KBM-7 (cell line): ENCODE measurements around the gene PAPPA2.
A peak's percentile ranks its signal among the peaks of the same experiment; 100 is the strongest.

Experiments used
- DNase-seq: peaks from one replicate; pipeline ENCODE4 v3.0.0-alpha.2; 2015
- in situ Hi-C: fragments of 300-500 bp; cut with MboI; formaldehyde crosslinking; loops from 2 replicates; pipeline ENCODE4 v1.14.3; 2020; ENCODE audit warnings: low sequenced_read_pairs, low pct_unique_long_range_greater_than_20kb, mixed read lengths

PAPPA2 gene

DNA sequence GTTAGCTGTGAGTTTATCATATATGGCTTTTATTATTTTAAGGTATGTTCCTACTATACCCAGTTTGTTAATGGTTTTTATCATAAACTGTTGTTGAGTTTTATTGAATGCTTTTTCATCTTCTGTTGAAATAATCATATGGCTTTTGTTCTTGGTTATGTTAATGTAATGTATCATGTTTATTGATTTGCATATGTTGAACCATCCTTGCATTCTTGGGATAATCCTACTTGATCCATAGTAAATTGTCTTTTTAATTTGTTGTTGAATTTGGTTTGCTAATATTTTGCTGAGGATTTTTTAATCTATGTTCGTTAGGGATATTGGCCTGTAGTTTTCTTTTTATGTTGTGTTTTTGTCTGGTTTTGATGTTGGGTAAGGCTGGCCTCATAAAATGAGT, 185.6 kb downstream of the PAPPA2 start:
- no peak for DNase-seq
- in situ Hi-C loops: no loop called here

DNA sequence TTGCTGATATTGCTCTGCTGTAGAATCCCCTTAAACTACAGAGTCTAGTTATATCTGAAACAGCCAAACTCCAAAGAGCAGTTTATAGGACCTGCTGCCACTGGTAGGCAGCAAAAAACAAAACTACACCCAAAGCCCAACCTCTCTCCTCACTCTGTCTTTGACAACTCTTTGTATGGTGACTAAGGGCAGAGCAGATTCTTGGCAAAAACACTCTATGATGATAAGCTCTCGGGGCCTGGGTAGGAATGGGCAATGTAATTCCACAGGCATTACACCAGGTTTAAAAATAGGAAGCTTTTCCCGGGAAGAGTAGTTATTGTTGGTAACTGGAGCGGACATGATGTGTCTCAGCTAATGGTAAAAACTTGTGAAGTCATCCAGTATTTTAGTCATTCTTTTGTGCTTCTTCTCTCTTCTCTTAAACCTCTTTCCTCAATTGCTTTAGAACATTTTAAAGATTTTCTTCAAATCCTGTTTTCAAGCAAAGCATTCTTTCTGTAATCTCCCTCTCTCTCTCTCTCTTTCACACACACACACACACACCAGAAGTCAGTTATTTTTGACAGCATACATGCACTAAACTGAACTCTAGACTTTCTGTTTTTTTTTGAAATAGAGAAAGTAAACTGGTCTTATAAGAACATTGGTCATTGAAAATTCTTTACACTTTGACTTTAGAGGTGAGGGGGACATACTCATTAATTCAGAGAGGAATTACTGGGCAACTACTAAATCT, 193.5 kb downstream of the PAPPA2 start:
- in situ Hi-C loops: no loop called here
- DNase-seq: no peak

DNA sequence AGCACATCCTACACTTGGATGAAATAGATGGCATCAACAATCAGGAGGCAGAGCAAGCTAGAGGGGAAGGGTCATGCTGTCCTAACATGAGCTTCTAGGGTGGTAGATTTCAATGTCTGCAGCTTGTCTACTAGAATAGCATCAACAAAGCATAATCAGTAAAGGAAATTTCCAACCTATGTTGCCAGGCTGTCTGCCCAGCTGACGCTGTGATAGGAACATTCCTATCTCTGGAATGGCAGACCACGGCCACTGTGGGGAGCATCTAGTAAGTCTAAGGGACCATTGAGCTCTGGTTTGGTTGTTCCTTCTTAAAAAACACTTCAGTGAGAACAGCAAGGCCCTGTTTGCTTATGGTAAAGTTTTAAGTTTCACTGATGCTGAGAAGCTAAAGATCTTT, 206.8 kb downstream of the PAPPA2 start:
- in situ Hi-C loops: no loop called here
- no peak for DNase-seq

DNA sequence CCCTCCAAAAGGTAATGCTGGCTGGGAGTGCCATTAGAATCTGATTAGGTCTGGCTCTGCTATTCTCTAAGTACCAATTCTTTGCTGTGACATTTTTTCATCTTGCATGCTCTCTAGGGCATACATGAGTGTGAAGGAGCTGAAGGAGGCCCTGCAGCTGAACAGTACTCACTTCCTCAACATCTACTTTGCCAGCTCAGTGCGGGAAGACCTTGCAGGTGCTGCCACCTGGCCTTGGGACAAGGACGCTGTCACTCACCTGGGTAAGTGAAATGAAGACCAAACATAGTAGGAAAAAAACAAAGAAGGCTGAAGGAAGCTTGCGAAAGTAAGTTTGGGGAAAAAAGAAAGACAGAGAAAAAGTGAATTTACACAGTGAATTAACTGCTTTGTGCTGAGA, 207.9 kb downstream of the PAPPA2 start:
- DNase-seq: no peak
- in situ Hi-C loops: no loop called here

DNA sequence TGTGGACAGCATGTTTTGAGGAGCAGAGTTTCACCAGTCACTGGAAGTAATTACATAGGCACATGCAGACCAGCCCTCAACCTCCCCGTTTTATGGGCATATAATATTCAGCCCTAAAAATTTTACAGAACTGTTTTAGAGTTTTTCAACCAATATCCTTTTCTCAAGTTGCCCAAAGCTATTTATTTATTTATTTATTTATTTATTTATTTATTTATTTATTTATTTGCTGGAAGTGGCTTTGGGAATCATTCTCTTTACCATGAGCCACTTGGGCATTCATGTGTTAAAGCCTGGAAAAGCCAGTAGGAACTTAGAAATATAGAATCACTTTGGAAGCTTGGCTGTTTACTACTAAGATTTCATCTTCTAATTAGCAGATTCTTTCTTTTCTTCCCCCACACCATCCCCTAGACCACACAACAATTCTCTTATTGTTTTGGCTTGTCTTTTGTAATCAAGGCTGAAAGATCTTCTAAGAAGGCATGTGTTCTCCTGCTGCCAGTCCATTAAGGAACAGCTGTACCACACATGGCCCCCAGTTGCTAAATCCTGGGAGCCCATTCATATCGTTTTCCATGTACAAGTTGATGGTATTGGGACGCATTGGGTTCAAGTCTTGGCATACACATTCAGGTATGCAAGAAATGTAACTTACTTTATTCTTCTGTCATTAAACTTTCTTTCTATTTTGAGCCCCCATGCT, 220.0 kb downstream of the PAPPA2 start:
- no peak for DNase-seq
- in situ Hi-C loops: no loop called here

DNA sequence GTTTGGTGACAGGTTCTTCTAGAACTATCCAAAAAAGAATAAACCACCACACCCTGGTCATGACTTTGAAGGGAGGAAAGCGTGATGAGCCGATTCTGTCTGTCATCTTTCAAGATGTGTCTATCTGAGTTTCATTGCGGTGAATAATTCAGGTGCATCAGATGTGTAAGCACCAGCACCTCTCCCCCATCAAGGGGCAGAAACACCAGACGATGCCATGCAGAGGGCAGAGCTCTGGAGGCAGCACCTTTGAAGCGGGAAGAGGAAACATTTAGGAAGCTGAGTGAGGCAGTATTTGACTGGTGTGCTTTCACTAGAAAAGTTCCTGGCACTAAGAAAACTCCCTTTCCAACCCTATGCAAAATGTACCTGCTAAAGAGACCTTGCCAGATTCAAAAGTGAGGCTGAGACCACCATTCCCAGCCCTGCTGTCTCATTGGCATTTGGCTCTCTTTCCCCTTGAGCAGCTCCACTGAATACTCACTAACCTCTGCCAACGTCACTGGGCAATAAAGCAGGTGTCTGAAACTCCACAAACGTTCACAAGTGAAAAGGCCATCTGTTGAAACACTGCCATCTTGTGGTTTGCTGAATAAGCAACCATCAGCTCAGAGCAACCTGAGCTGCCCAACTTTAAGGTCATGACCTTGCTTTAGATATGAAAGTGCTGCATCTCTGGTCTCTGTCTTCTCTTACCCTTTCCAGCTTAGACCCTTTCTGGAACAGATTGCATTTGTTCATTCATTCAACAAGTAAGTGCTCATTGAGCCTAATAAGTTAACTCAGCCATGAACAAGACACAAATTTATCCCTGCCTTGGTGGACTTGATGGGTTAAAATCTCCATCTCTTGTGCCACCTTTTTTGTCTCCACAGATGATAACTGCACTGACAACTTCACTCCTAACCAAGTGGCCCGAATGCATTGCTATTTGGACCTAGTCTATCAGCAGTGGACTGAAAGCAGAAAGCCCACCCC, 228.6 kb downstream of the PAPPA2 start:
- DNase-seq: peak; percentile 43
- in situ Hi-C loops: no loop called here

DNA sequence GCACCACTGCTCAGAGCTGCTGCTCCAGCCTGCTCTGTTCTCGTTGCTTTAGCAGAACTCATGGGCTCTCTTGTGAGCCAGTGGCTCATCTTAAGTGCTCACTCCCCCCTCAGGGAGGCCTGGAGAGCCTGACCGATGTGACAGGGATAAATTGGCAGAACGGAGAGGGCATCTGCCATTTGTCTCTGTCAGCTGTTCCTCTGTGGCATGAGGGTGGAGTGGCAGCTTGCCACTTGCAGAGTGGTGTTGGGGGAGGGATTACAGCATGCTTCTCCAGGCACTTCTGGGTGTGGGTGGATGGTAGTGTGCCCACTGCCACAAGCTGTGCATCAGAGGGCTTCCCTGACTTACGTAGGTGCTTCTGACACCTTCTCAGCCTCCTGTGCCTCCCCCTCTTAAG, 229.5 kb downstream of the PAPPA2 start:
- no peak for DNase-seq
- in situ Hi-C loops: no loop called here

DNA sequence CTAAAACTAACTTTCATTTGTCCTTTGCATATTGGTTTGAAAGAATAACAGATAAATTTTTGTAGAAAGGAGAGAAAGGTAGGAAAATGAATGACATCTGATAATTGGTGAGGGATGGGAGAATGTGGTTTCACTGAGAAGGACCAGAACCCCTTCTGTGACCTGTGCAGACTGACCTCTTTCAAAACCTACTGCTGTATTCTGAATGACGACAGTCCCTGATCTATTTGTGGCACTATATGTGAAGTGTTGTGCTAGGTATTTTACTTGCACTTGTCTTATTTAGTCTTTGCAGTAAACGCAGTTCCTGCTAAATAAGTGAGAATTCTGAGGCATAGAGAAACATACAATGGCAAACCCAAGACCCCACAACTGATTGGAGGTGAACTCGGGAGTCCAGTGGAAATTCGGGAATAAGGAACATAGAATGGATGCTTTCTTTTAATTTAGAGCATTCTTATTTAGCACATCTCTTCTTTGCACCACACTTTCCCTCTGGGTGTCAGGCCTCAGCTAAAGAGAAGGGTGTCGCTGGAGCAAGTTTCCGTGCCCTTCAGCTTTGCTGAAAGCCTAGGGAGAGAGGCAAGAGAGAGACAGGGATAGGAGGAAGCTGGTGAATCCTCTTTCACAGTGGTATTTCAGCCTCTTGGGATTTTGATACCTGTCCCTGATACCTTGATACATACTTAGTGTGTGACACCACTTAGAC, 230.2 kb downstream of the PAPPA2 start:
- DNase-seq: no peak
- in situ Hi-C loops: no loop called here

DNA sequence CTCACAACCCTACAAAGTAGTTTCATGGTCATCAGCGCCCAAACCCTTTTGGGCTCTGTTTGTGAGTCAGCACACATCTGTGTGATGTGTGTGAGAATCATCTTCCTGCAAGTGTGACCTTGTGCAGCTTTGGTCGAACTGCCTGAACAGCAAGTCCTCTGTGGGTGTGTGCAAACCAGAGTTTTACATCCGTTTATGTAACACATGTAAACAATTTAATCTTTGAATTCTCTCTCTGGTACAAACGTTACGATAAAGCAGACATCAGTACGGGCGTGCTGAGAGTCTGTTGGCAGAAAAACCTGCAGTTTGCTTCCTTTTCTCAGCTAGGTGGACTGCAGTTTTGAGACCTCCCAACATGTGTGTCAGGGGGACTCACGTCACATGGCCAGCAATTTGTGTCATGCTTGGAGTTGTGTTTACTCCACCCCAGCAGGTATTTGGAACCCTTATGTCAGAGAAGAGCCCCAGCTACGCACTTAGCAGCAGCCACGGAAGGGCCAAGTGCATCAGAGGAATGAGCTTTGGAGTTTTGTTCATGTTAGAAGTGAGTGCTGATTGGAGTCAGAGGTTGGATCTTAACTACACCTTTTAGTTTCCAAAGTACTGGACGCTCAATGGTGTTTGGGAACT, 230.8 kb downstream of the PAPPA2 start:
- in situ Hi-C loops: no loop called here
- no peak for DNase-seq

DNA sequence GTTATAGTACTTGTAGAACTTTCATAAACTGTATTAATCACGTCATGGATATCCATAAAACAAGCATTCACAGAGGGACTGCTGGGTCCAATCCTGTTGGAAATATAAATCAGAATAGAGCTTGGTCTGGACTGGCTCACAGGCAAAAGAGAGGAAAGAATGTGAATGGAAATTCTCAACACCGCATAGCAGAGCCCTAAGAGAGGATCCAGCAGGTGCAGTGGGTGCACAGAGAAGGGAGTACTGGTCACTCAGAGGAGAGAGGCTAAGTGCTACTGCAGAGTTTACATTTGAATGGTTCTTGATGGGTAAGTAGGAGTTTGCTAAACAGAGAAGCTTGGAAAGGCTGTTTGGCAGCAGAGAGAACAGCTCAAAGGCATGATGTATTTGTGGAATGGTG, 231.7 kb downstream of the PAPPA2 start:
- in situ Hi-C loops: no loop called here
- DNase-seq: no peak

DNA sequence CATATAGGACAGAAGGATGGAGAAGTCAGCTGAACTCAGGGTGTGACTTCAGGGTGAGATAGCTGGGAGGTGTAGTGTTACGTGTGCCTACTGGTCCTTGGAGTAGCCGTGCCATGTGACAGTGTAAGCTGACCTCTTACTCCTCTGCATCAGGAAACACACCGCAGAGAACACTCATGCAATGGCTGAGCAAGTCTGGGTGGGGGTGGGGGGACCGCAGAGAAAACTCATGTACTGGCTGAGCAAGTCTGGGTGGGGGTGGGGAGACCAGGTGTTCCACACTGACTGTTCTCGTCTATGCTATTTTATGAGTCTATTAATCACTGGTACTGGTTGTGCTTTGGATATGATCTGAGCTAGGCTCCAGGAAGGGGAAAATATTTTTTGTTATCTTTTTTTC, 233.1 kb downstream of the PAPPA2 start:
- no peak for DNase-seq
- in situ Hi-C loops: no loop called here

DNA sequence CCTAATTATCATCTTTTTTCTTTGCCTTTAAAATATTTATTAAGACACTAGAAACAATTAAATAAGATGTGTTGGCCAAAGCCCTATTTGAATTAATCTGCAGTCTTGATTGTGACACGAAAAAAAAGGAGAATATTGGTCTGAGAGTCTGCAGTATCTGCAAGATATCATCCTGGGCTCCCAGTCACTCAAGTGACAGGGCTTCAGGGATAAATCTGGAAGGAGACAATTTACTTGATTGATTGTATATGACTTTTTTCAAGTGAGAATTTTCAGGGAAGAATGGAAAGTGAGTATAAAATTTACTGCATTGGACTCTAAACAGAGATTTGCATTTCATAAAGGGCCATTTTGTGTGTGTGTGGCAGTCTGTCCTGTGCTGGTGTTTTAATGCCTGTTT, 233.7 kb downstream of the PAPPA2 start:
- DNase-seq: no peak
- in situ Hi-C loops: no loop called here

DNA sequence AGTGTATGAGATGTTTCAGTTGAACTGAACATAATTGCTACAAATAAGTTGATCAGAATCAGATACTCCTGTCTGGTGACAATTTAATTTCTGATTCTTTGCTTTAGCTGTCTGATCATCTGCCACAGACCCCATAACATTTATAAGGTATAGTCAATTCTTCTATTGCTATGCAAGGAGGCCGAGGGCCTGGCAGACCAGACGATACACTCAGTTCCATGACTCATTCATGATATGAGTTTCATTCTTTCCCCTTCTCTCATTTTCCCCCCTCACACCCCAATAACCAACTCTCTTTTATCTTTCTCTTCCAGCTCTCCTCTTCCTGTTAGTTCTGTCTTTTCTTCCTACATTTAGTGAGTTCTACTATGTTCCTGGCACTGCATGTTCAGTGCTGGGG, 236.8 kb downstream of the PAPPA2 start:
- in situ Hi-C loops: no loop called here
- DNase-seq: no peak

DNA sequence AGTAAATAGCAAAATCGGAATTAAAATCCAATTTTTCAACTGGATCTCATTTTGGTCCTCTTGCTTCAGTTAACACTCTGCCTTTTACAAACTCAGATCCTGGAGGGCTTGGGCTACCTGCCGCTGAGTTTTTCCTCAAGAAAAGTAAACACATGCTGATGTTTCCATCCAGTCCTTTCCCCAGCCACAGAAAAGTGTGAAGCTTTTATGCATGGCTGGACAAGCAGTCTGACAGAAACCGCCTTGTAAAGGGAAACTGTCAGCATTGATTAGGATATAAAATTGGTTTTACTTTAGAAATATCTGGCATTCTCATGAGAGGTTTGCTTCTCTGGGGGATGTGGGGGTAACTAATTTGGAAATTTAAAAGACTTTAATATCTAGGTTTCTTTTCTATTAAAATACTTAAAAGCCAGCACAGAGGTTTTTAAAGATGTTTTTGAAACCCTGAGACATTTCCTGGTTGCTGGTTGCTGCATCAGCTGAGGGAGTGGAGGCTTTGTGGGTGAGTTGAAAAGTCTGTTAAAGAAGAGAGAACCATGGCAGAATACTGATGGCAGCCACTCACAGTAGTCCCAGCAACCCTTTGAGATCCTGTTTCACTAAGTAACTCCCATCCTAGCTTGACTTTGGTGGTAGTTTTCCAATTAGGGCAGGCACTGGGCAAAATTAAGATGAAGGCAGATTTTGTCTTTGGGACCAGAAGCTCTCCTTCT, 238.3 kb downstream of the PAPPA2 start:
- DNase-seq: no peak

DNA sequence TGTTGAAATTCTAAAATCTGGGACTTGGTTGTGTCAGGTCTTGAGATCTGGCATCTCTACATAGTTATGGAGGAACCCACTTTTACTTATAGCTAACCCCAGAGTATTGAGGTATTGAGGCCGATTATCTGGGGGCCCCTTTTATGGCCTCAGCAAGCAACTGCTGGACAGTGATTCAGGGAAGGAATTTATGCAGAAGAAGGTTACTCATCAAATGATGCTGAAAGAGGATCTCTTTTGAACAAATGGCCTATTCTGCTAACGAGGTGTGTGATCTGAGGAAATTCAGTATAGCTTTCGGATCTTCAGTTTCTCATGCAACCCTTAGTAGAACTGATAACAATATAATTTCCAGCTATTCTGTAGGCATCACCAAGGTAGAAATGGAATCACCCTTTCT, 239.9 kb downstream of the PAPPA2 start:
- in situ Hi-C loops: no loop called here
- no peak for DNase-seq

More for the DNA sequence above, 238.3 kb downstream of the PAPPA2 start:
- in situ Hi-C loops: no loop called here

DNA sequence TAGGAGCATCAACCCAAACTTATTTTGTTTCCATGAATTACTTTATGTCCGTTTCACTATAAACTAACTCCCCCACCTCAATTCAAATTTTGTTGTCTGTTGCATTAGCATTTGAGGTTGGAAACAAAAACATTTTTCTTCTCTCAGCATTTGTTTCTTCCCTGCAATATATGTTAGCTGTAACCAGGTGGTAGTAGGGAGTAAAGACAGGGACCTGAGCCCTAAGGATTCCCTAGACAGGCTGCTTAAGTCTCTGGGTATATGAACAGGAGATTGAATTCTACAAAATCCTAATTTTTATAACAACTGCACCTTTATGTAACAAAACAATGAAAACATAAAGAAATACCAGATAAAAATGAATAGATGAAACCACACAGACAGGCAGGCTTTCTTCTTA, 242.6 kb downstream of the PAPPA2 start:
- no peak for DNase-seq
- in situ Hi-C loops: no loop called here

DNA sequence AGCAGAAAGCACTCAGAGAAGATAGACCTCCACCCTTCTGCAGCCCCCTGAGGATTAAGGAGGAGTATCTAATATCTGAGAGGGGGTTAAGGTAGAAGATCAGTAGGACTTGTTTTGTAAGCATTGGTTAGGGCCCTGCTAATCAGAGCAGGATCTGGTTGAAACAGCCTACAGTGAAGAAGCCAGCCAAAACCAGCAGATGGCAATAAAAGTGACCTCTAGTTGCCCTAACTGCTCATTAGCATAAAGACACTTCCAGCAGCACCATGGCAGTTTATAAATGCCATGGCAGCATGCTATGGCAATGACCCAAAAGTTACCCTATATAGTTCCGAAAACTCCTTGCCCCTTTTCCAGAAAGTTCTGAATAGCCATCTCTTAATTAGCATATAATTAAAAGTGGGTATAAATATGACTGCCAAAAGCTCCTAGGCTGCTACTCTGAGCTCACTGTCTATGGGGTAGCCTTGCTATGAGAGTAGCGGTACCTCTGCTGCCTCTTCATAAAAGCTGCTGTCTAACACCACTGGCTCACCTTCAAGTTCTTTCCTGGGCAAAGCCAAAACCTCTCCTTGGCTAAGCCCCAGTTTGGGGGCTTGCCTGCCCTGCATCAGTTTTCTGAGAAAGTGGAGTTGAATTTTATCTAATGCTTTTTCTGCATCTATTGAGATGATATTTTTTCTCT, 254.2 kb downstream of the PAPPA2 start:
- DNase-seq: no peak
- in situ Hi-C loops: no loop called here

DNA sequence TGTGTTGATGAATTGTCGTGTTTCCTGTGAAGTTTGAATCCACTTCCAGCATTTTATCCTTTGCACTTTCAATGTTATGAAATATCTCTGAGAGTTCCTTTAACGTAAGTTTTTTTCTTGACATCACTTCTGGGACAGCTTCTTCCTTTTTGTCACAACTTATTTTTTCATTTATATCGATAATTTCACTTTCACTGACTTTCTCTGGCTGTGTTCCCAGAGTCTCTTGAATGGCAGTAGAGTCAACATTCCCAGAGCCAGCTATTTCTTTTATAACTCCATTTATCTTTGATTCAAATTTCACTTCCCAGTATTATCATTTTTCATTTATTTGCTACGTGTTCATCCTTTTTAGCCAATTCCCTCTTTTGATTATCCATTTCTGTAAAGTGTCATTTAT, 256.5 kb downstream of the PAPPA2 start:
- DNase-seq: no peak
- in situ Hi-C loops: no loop called here
